COLO668 (cell line): ENCODE results near the gene SEL1L2.

Experiments
- DNase-seq: peaks from one replicate; lab custom pipeline; 2025; ENCODE audit not compliant: unreplicated experiment; lab: John Stamatoyannopoulos, UW

The SEL1L2 gene

GRCh38 chr20:13865791-13866351 lies 124.5 kb downstream of the SEL1L2 start:
- DNase-seq = peak; percentile 19

- no peak for DNase-seq
These were observed 125.3 kb downstream of the SEL1L2 start for GRCh38 chr20:13865156-13865555.

GRCh38 chr20:13863244-13863643 lies 127.2 kb downstream of the SEL1L2 start:
- DNase-seq = no peak

- no peak for DNase-seq
These were observed 128.2 kb downstream of the SEL1L2 start for GRCh38 chr20:13862245-13862644.

GRCh38 chr20:13858871-13859270 lies 131.5 kb downstream of the SEL1L2 start:
- no peak for DNase-seq

- DNase-seq = no peak
These were observed 132.0 kb downstream of the SEL1L2 start for GRCh38 chr20:13858439-13858838.

- no peak for DNase-seq
These were observed 132.5 kb downstream of the SEL1L2 start for GRCh38 chr20:13857961-13858360.

GRCh38 chr20:13857304-13857703 lies 133.1 kb downstream of the SEL1L2 start:
- DNase-seq = peak; percentile 18

- DNase-seq = no peak
These were observed 134.1 kb downstream of the SEL1L2 start for GRCh38 chr20:13856354-13856753.

GRCh38 chr20:13855613-13856012 lies 134.8 kb downstream of the SEL1L2 start:
- no peak for DNase-seq

GRCh38 chr20:13852306-13852705 lies 138.1 kb downstream of the SEL1L2 start:
- DNase-seq = no peak

- DNase-seq = no peak
These were observed 139.1 kb downstream of the SEL1L2 start for GRCh38 chr20:13851279-13851678.

- DNase-seq = no peak
These were observed 146.1 kb downstream of the SEL1L2 start for GRCh38 chr20:13844296-13844695.

GRCh38 chr20:13841206-13841605 lies 149.2 kb downstream of the SEL1L2 start:
- DNase-seq = no peak

GRCh38 chr20:13840093-13840465 lies 150.3 kb downstream of the SEL1L2 start:
- DNase-seq = no peak

GRCh38 chr20:13839421-13840092 lies 150.9 kb downstream of the SEL1L2 start:
- no peak for DNase-seq

GRCh38 chr20:13838664-13839063 lies 151.8 kb downstream of the SEL1L2 start:
- no peak for DNase-seq

GRCh38 chr20:13831476-13831875 lies 158.9 kb downstream of the SEL1L2 start:
- no peak for DNase-seq

- no peak for DNase-seq
These were observed 164.9 kb downstream of the SEL1L2 start for GRCh38 chr20:13825465-13825864.

GRCh38 chr20:13824459-13824858 lies 166.0 kb downstream of the SEL1L2 start:
- no peak for DNase-seq

- DNase-seq = no peak
These were observed 168.0 kb downstream of the SEL1L2 start for GRCh38 chr20:13822459-13822858.

- no peak for DNase-seq
These were observed 168.5 kb downstream of the SEL1L2 start for GRCh38 chr20:13821876-13822275.
